ENCODE results near the gene SERINC2. TPM values are rescaled to one million over a fixed set of nuclear protein-coding genes. Genes with fewer than 3 reads are reported as not detected.
A peak's percentile ranks its signal among the peaks of the same experiment; 100 is the strongest.

The SERINC2 gene
- total RNA-seq, 1 donor from 2014 or later, result 30.4 TPM

DNA sequence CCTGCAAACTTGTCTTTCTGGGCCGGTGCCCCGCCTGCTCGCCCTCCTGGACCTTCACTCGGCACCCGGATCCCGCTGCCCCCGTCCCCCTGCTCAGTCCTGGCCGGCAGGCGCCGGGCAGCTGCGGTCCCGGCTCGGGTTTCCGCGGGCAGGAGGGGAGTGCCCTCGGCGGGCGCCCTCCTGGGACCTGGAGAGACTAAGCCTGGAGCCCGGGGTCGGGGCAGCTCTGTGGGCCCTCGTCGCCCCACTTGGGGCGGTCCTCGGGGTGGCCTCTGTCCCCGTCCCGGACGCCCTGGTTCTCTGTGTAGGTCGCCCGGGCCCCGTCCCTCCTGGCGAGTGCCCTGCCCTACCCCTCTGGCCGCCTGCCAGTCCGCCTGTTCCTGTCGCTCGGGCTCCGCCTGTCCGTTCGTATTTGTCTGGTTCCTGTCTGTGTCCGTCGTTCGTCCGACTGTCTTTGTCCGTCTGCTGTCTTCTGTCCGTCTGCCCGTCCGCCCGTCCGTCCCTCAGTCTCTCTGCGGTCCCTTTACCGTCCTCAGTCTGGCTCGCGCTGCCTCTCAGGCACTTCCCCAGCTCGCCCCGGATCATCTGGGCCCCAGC, 490 bp downstream of the SERINC2 start:
- Histone ChIP-seq H3K4me1 (ENCODE audit: insufficient read depth, low read length) (peaks cover 14% of the 10 kb centered on the region), H3K9me3 (ENCODE audit: insufficient read depth, low read depth, low read length) (no peaks in the 10 kb centered on the region), H3K4me2 (ENCODE audit: low read length) (peak overlapping the region; percentile 96), H3K36me3 (ENCODE audit: insufficient read depth, low read length) (no peaks in the 10 kb centered on the region), H3K4me3 (ENCODE audit: insufficient read depth, low read depth, low read length) (peak overlapping the region; percentile 76), H3K9ac (ENCODE audit: low read length) (peak overlapping the region; percentile 78), H3K27ac (ENCODE audit: low read depth, low read length) (no peak overlapping the region), H2AFZ (ENCODE audit: low read depth, low read length) (peak overlapping the region; percentile 91), H3K79me2 (ENCODE audit: insufficient read depth, low read length) (peaks cover 6% of the 10 kb centered on the region), H4K20me1 (ENCODE audit: insufficient read depth, low read length) (peaks cover 10% of the 10 kb centered on the region), H3K27me3 (ENCODE audit: insufficient read depth, low read length) (peaks cover 14% of the 10 kb centered on the region)
- peaks cover 5% of the 10 kb centered on the region for H3K36me3 Mint-ChIP-seq (ENCODE audit: low read depth, unreplicated experiment)
- H3K4me3 Mint-ChIP-seq (ENCODE audit: unreplicated experiment), result peak overlapping the region; percentile 100
- H3K9me3 Mint-ChIP-seq (ENCODE audit: unreplicated experiment), result no peaks in the 10 kb centered on the region
- FAIRE-seq (no peak), DNase-seq (ENCODE audit: low read depth) (no peak)
- peak; percentile 79 for TF ChIP-seq EZH2 (IDR thresholded peaks at IDR 0.05; ENCODE audit: insufficient read depth, low read length)
- TF ChIP-seq, protein P1, sequence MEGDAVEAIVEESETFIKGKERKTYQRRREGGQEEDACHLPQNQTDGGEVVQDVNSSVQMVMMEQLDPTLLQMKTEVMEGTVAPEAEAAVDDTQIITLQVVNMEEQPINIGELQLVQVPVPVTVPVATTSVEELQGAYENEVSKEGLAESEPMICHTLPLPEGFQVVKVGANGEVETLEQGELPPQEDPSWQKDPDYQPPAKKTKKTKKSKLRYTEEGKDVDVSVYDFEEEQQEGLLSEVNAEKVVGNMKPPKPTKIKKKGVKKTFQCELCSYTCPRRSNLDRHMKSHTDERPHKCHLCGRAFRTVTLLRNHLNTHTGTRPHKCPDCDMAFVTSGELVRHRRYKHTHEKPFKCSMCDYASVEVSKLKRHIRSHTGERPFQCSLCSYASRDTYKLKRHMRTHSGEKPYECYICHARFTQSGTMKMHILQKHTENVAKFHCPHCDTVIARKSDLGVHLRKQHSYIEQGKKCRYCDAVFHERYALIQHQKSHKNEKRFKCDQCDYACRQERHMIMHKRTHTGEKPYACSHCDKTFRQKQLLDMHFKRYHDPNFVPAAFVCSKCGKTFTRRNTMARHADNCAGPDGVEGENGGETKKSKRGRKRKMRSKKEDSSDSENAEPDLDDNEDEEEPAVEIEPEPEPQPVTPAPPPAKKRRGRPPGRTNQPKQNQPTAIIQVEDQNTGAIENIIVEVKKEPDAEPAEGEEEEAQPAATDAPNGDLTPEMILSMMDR (IDR thresholded peaks at IDR 0.05; ENCODE audit: insufficient read depth, low read depth, low read length), result no peak
- H3K4me1 Mint-ChIP-seq (ENCODE audit: low read depth, unreplicated experiment), result peaks cover 14% of the 10 kb centered on the region
- H3K27ac Mint-ChIP-seq (ENCODE audit: unreplicated experiment), result peak overlapping the region; percentile 92
- peaks cover 38% of the 10 kb centered on the region for H3K27me3 Mint-ChIP-seq (ENCODE audit: low read depth, unreplicated experiment)

DNA sequence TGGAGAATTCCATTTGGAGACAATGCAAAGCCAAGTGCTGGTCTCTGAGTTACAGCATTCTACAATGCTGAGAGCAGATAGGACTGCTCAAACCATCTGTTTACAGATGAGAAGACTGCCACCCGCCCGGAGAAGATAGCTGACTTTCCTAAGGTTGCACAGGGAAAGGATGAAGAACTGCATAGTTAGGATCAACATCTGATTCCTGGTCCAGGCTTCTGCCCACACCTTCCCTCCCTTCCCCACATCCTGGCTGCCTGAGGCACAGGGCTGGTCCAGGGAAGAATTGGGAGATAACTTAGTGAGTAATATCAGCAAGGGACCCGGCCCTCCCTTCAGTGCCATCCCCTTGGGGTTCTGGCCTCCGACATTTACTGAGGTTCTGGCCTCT, 2.0 kb downstream of the SERINC2 start:
- FAIRE-seq (no peak), DNase-seq (ENCODE audit: low read depth) (no peak)
- H3K9ac ChIP-seq (ENCODE audit: low read length), result no peak overlapping the region
- peaks cover 10% of the 10 kb centered on the region for H4K20me1 ChIP-seq (ENCODE audit: insufficient read depth, low read length)
- no peak overlapping the region for H3K27ac Mint-ChIP-seq (ENCODE audit: unreplicated experiment)
- H3K27me3 Mint-ChIP-seq (ENCODE audit: low read depth, unreplicated experiment), result peaks cover 24% of the 10 kb centered on the region
- peaks cover 17% of the 10 kb centered on the region for H3K4me1 Mint-ChIP-seq (ENCODE audit: low read depth, unreplicated experiment)
- no peak overlapping the region for H2AFZ ChIP-seq (ENCODE audit: low read depth, low read length)
- no peak for TF ChIP-seq EZH2 (IDR thresholded peaks at IDR 0.05; ENCODE audit: insufficient read depth, low read length)
- TF ChIP-seq, protein P1 (IDR thresholded peaks at IDR 0.05; ENCODE audit: insufficient read depth, low read depth, low read length), result no peak
- peaks cover 5% of the 10 kb centered on the region for H3K36me3 Mint-ChIP-seq (ENCODE audit: low read depth, unreplicated experiment)
- peak overlapping the region; percentile 100 for H3K4me3 Mint-ChIP-seq (ENCODE audit: unreplicated experiment)
- H3K4me1 ChIP-seq (ENCODE audit: insufficient read depth, low read length), result peaks cover 14% of the 10 kb centered on the region
- H3K4me2 ChIP-seq (ENCODE audit: low read length), result peak overlapping the region; percentile 96
- H3K79me2 ChIP-seq (ENCODE audit: insufficient read depth, low read length), result peaks cover 6% of the 10 kb centered on the region
- no peak overlapping the region for H3K4me3 ChIP-seq (ENCODE audit: insufficient read depth, low read depth, low read length)
- H3K36me3 ChIP-seq (ENCODE audit: insufficient read depth, low read length), result no peaks in the 10 kb centered on the region
- H3K27ac ChIP-seq (ENCODE audit: low read depth, low read length), result no peak overlapping the region
- peaks cover 14% of the 10 kb centered on the region for H3K27me3 ChIP-seq (ENCODE audit: insufficient read depth, low read length)
- no peaks in the 10 kb centered on the region for H3K9me3 ChIP-seq (ENCODE audit: insufficient read depth, low read depth, low read length)
- no peaks in the 10 kb centered on the region for H3K9me3 Mint-ChIP-seq (ENCODE audit: unreplicated experiment)

DNA sequence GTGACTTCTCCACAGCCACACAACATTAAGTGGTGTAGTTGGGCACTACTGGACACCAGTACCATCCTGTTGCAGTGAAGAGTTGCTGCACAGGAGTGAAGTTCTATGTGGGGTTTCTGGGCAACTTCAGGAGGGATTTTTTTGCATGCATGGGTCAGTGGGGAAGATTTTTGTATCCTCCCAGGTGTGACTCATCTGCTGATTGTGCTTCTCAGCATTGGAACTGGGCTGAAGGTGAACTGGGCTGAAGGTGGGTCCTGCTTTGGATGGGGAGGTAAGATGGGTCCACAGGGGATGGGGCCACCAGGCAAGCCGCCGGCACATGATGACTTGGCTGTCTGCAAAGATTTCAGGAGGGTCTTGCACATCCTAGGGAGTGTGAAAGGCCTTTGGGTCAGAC, 2.6 kb downstream of the SERINC2 start:
- peaks cover 17% of the 10 kb centered on the region for H3K4me1 Mint-ChIP-seq (ENCODE audit: low read depth, unreplicated experiment)

More for the DNA sequence above, 2.6 kb downstream of the SERINC2 start:
- no peak for TF ChIP-seq EZH2 (IDR thresholded peaks at IDR 0.05; ENCODE audit: insufficient read depth, low read length)
- TF ChIP-seq, protein P1 (IDR thresholded peaks at IDR 0.05; ENCODE audit: insufficient read depth, low read depth, low read length), result no peak
- Mint-ChIP-seq H3K27ac (ENCODE audit: unreplicated experiment) (no peak overlapping the region), H3K4me3 (ENCODE audit: unreplicated experiment) (peak overlapping the region; percentile 54), H3K36me3 (ENCODE audit: low read depth, unreplicated experiment) (peaks cover 5% of the 10 kb centered on the region), H3K9me3 (ENCODE audit: unreplicated experiment) (no peaks in the 10 kb centered on the region), H3K27me3 (ENCODE audit: low read depth, unreplicated experiment) (peaks cover 17% of the 10 kb centered on the region)
- Histone ChIP-seq H3K4me3 (ENCODE audit: insufficient read depth, low read depth, low read length) (no peak overlapping the region), H3K27ac (ENCODE audit: low read depth, low read length) (no peak overlapping the region), H3K4me1 (ENCODE audit: insufficient read depth, low read length) (peaks cover 8% of the 10 kb centered on the region), H3K36me3 (ENCODE audit: insufficient read depth, low read length) (no peaks in the 10 kb centered on the region), H2AFZ (ENCODE audit: low read depth, low read length) (no peak overlapping the region), H3K27me3 (ENCODE audit: insufficient read depth, low read length) (peaks cover 14% of the 10 kb centered on the region), H4K20me1 (ENCODE audit: insufficient read depth, low read length) (peaks cover 10% of the 10 kb centered on the region), H3K79me2 (ENCODE audit: insufficient read depth, low read length) (peaks cover 6% of the 10 kb centered on the region), H3K4me2 (ENCODE audit: low read length) (no peak overlapping the region), H3K9me3 (ENCODE audit: insufficient read depth, low read depth, low read length) (no peaks in the 10 kb centered on the region), H3K9ac (ENCODE audit: low read length) (no peak overlapping the region)
- DNase-seq (ENCODE audit: low read depth) (no peak), FAIRE-seq (no peak)

Data from astrocyte (in vitro differentiated cells and primary cell).